ENCODE measurements around the gene ZMYND12.
"Not testable (repeated sequence)": the region's sequence is repeated elsewhere in the genome, so short reads cannot be mapped to it uniquely, and the experiment has no call there.

ZMYND12 gene

GRCh38 chr1:42480921-42481320 lies 25.1 kb upstream of the ZMYND12 start:
- Histone ChIP-seq H3K27ac (no peak overlapping the region), H3K36me3 (replicated peaks) (no peaks in the 10 kb centered on the region), H3K27me3 (replicated peaks) (no peaks in the 10 kb centered on the region), H3K4me3 (ENCODE audit: low read depth, low read length) (no peak overlapping the region)
- in situ Hi-C loops (cut with HindIII; ENCODE audit: low pct_ligation_motif_present, low sequenced_read_pairs) = no loop called here
- no peak for TF ChIP-seq CTCF (IDR thresholded peaks at IDR 0.05; ENCODE audit: low read depth, low read length, missing control alignments)
- DNase-seq = no peak

- DNase-seq = peak; percentile 55
- peak; percentile 41 for TF ChIP-seq CTCF (IDR thresholded peaks at IDR 0.05; ENCODE audit: low read depth, low read length, missing control alignments)
- in situ Hi-C loops (cut with HindIII; ENCODE audit: low pct_ligation_motif_present, low sequenced_read_pairs) = no loop called here
- no peaks in the 10 kb centered on the region for H3K27me3 ChIP-seq (replicated peaks)
- no peak overlapping the region for H3K4me3 ChIP-seq (ENCODE audit: low read depth, low read length)
- H3K36me3 ChIP-seq (replicated peaks) = no peaks in the 10 kb centered on the region
- no peak overlapping the region for H3K27ac ChIP-seq
Measured at GRCh38 chr1:42479621-42480020, 23.8 kb upstream of the ZMYND12 start.

GRCh38 chr1:42477775-42478174 lies 22.0 kb upstream of the ZMYND12 start:
- no peaks in the 10 kb centered on the region for H3K27me3 ChIP-seq (replicated peaks)
- H3K36me3 ChIP-seq (replicated peaks) = no peaks in the 10 kb centered on the region
- in situ Hi-C loops (cut with HindIII; ENCODE audit: low pct_ligation_motif_present, low sequenced_read_pairs) = no loop called here
- no peak overlapping the region for H3K4me3 ChIP-seq (ENCODE audit: low read depth, low read length)
- no peak for DNase-seq
- no peak for TF ChIP-seq CTCF (IDR thresholded peaks at IDR 0.05; ENCODE audit: low read depth, low read length, missing control alignments)
- H3K27ac ChIP-seq = no peak overlapping the region

GRCh38 chr1:42477354-42477753 lies 21.5 kb upstream of the ZMYND12 start:
- H3K4me3 ChIP-seq (ENCODE audit: low read depth, low read length); in situ Hi-C loops (cut with HindIII; ENCODE audit: low pct_ligation_motif_present, low sequenced_read_pairs); H3K36me3 ChIP-seq (replicated peaks); DNase-seq; H3K27ac ChIP-seq; H3K27me3 ChIP-seq (replicated peaks): not testable (repeated sequence)

GRCh38 chr1:42476605-42477004 lies 20.8 kb upstream of the ZMYND12 start:
- Histone ChIP-seq H3K4me3 (ENCODE audit: low read depth, low read length) (no peak overlapping the region), H3K36me3 (replicated peaks) (no peaks in the 10 kb centered on the region), H3K27me3 (replicated peaks) (no peaks in the 10 kb centered on the region), H3K27ac (no peak overlapping the region)
- no peak for TF ChIP-seq CTCF (IDR thresholded peaks at IDR 0.05; ENCODE audit: low read depth, low read length, missing control alignments)
- in situ Hi-C loops (cut with HindIII; ENCODE audit: low pct_ligation_motif_present, low sequenced_read_pairs) = no loop called here
- no peak for DNase-seq

DNA sequence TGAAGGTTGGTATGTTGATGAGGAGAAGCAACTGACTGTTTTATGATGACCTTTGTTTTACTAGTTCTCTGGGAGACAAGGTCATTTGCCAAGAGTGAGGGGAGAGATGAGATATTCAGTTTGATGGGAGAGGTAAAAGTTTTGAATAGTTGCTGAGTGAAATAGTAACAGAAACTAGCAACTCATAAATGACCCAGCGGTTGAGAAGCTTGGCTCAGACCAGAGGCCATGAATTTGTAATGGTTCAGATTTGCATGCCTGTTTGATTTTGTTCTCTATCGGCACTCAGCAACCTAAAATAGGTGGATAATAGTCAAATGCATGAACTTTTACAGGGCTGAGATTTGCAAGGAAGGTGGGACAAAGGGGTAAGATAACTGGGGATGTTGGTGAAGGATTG lies 13.9 kb upstream of the ZMYND12 start:
- no peaks in the 10 kb centered on the region for H3K36me3 ChIP-seq (replicated peaks)
- TF ChIP-seq CTCF (IDR thresholded peaks at IDR 0.05; ENCODE audit: low read depth, low read length, missing control alignments) = no peak
- in situ Hi-C loops (cut with HindIII; ENCODE audit: low pct_ligation_motif_present, low sequenced_read_pairs) = no loop called here
- H3K4me3 ChIP-seq (ENCODE audit: low read depth, low read length) = no peak overlapping the region
- H3K27ac ChIP-seq = no peak overlapping the region
- H3K27me3 ChIP-seq (replicated peaks) = no peaks in the 10 kb centered on the region
- no peak for DNase-seq
